Osteoblast (primary cell): ENCODE measurements around the gene INTS7. TPM values are rescaled to one million over a fixed set of nuclear protein-coding genes. Genes with fewer than 3 reads are reported as not detected.
"Not testable (repeated sequence)": the region's sequence is repeated elsewhere in the genome, so short reads cannot be mapped to it uniquely, and the experiment has no call there.

Experiments
- DNase-seq: peaks from one replicate; pipeline ENCODE4 v3.0.0; 2011; ENCODE audit warnings: low spot score, mixed read lengths; ENCODE audit not compliant: insufficient read length; ENCODE audit errors: missing footprints
- H2AFZ ChIP-seq: 2 replicates; pipeline ENCODE4 v1.6.0; 2011; ENCODE audit warnings: mild to moderate bottlenecking, low read length
- H3K27ac ChIP-seq: 2 replicates; pipeline ENCODE4 v1.5.1; 2011; ENCODE audit warnings: mild to moderate bottlenecking, low read depth, low read length, moderate library complexity
- H3K27me3 ChIP-seq: 2 replicates; pipeline ENCODE4 v1.6.0; 2012; ENCODE audit warnings: mild to moderate bottlenecking, control low read depth, inconsistent platforms, low read length, moderate library complexity; ENCODE audit not compliant: insufficient read depth
- H3K36me3 ChIP-seq: 2 replicates; pipeline ENCODE4 v1.5.1; 2011; ENCODE audit warnings: mild to moderate bottlenecking, low read length, control low read depth, moderate library complexity; ENCODE audit not compliant: insufficient read depth
- H3K4me1 ChIP-seq: 2 replicates; pipeline ENCODE4 v1.5.1; 2011; ENCODE audit warnings: mild to moderate bottlenecking, low read length, control low read depth, moderate library complexity; ENCODE audit not compliant: insufficient read depth
- H3K4me2 ChIP-seq: 2 replicates; pipeline ENCODE4 v1.6.0; 2011; ENCODE audit warnings: mild to moderate bottlenecking, low read length; ENCODE audit not compliant: insufficient read depth
- H3K4me3 ChIP-seq: fragments of 200-600 bp; sonication (generic); 3 replicates; pipeline ENCODE4 v1.5.1; 2012; ENCODE audit warnings: mild to moderate bottlenecking, low read length, inconsistent platforms; ENCODE audit not compliant: insufficient read depth
- H3K79me2 ChIP-seq: 2 replicates; pipeline ENCODE4 v1.6.0; 2012; ENCODE audit warnings: mild to moderate bottlenecking, low read length, control low read depth, inconsistent platforms; ENCODE audit not compliant: insufficient read depth
- H3K9me3 ChIP-seq: 2 replicates; pipeline ENCODE4 v1.5.1; 2011; ENCODE audit warnings: low read depth, low read length, control low read depth
- H4K20me1 ChIP-seq: 2 replicates; pipeline ENCODE4 v1.6.0; 2012; ENCODE audit warnings: mild to moderate bottlenecking, low read length, control low read depth; ENCODE audit not compliant: insufficient read depth
- total RNA-seq: library from RNA; depleted of rRNA; stranded (reverse); fragments of >200 nt; gene quantifications from 2 replicates; pipeline ENCODE4 v1.2.3, GENCODE V29; 2012
- TF ChIP-seq, protein P1 (sequence below): IDR thresholded peaks from 2 replicates; pipeline ENCODE4 v1.5.1; 2011; ENCODE audit warnings: mild to moderate bottlenecking, low read depth, low read length, moderate library complexity; ENCODE audit errors: extremely low read depth

INTS7 gene
- total RNA-seq, 1 donor = 20.3 TPM

DNA sequence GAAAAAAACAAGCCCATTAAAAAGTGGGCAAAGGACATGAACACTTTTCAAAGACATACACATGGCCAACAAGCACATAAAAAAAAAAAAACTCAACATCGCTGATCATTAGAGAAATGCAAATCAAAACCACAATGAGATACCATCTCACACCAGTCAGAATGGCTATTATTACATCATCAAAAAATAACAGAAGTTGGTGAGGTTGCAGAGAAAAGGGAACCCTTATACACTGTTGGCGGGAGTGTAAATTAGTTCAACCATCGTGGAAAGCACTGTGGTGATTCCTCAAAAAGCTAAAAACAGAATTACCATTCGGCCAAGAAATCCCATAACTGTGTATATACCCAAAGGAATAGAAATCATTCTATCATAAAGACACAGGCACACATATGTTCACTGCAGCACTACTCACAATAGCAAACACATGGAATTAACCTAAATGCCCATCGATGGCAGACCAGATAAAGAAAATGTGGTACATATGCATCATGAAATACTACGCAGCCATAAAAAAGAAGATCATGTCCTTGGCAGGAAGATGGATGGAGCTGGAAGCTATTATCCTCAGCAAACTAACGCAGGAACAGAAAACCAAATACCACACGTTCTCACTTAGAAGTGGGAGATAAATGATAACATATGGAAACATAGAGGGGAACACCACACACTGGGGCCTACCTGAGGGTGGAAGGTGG is 70.1 kb downstream of the INTS7 start:
- no peak for DNase-seq

DNA sequence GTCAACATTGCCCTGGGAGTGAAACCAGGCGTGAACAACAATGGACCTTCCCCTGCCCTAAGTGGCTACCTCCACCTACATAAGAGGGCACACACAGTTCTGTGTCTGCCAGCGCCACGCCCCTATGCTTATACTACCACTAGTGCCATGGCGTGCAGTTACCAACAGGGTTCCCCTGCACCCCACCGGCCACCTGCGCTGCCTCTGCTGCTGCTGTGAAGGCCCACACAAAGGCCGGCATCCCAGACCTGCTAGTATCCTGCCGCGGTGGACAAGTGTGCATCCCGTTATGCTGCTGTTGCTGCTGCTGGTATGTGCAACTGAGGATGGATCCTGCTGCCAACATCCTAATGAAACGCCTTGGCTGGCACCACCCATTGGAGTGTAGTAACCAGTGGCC is 75.7 kb downstream of the INTS7 start:
- Histone ChIP-seq H3K27ac (no peak overlapping the region), H3K4me1 (no peaks in the 10 kb centered on the region), H3K4me2 (no peak overlapping the region), H4K20me1 (no peaks in the 10 kb centered on the region), H3K36me3 (peaks cover 4% of the 10 kb centered on the region), H3K79me2 (no peaks in the 10 kb centered on the region), H2AFZ (no peak overlapping the region), H3K4me3 (no peak overlapping the region), H3K9me3 (no peaks in the 10 kb centered on the region), H3K27me3 (no peaks in the 10 kb centered on the region)
- TF ChIP-seq, protein P1, sequence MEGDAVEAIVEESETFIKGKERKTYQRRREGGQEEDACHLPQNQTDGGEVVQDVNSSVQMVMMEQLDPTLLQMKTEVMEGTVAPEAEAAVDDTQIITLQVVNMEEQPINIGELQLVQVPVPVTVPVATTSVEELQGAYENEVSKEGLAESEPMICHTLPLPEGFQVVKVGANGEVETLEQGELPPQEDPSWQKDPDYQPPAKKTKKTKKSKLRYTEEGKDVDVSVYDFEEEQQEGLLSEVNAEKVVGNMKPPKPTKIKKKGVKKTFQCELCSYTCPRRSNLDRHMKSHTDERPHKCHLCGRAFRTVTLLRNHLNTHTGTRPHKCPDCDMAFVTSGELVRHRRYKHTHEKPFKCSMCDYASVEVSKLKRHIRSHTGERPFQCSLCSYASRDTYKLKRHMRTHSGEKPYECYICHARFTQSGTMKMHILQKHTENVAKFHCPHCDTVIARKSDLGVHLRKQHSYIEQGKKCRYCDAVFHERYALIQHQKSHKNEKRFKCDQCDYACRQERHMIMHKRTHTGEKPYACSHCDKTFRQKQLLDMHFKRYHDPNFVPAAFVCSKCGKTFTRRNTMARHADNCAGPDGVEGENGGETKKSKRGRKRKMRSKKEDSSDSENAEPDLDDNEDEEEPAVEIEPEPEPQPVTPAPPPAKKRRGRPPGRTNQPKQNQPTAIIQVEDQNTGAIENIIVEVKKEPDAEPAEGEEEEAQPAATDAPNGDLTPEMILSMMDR = no peak
- DNase-seq = no peak

More for the DNA sequence above, 70.1 kb downstream of the INTS7 start:
- H3K27ac ChIP-seq = no peak overlapping the region
- no peaks in the 10 kb centered on the region for H3K9me3 ChIP-seq
- H4K20me1 ChIP-seq = no peaks in the 10 kb centered on the region
- no peak overlapping the region for H3K4me3 ChIP-seq
- peaks cover 12% of the 10 kb centered on the region for H3K36me3 ChIP-seq
- H3K4me2 ChIP-seq = no peak overlapping the region
- no peaks in the 10 kb centered on the region for H3K79me2 ChIP-seq
- TF ChIP-seq, protein P1 = no peak
- H3K4me1 ChIP-seq = no peaks in the 10 kb centered on the region
- H2AFZ ChIP-seq = no peak overlapping the region
- no peaks in the 10 kb centered on the region for H3K27me3 ChIP-seq

DNA sequence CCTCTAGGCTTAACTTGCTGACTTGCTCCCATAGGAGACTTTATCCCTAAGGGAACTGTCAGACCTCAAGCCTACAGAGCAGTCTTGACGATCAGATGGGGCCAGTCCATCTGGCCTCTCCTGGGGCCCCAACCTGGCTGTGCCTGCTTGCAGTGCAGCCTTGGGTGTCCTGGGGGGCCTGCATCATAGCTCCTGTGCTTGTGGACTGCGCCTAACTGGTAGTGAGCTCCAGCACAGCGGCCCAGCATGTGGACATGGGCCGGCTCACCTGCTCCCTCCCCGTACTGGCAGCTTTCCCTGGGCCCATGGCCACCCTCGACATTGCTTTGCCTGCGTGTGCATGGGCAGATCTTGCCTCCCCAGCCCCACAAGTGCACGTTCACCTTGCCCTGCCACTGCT is 76.1 kb downstream of the INTS7 start:
- no peak overlapping the region for H3K4me2 ChIP-seq
- peaks cover 4% of the 10 kb centered on the region for H3K36me3 ChIP-seq
- H3K27ac ChIP-seq = no peak overlapping the region
- no peaks in the 10 kb centered on the region for H3K9me3 ChIP-seq
- H4K20me1 ChIP-seq = no peaks in the 10 kb centered on the region
- H3K4me1 ChIP-seq = no peaks in the 10 kb centered on the region
- H3K27me3 ChIP-seq = no peaks in the 10 kb centered on the region
- TF ChIP-seq, protein P1 = no peak
- no peak overlapping the region for H2AFZ ChIP-seq
- H3K4me3 ChIP-seq = no peak overlapping the region
- peak; percentile 55 for DNase-seq
- no peaks in the 10 kb centered on the region for H3K79me2 ChIP-seq

DNA sequence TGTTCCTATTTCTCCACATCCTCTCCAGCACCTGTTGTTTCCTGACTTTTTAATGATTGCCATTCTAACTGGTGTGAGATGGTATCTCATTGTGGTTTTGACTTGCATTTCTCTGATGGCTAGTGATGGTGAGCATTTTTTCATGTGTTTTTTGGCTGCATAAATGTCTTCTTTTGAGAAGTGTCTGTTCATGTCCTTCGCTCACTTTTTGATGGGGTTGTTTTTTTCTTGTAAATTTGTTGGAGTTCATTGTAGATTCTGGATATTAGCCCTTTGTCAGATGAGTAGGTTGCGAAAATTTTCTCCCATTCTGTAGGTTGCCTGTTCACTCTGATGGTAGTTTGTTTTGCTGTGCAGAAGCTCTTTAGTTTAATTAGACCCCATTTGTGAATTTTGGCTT is 81.3 kb downstream of the INTS7 start:
- not testable (repeated sequence) for H3K27ac ChIP-seq, H3K4me1 ChIP-seq, H2AFZ ChIP-seq, H3K36me3 ChIP-seq, DNase-seq, H3K27me3 ChIP-seq, H3K4me2 ChIP-seq, H3K9me3 ChIP-seq, H3K4me3 ChIP-seq, H4K20me1 ChIP-seq, H3K79me2 ChIP-seq

DNA sequence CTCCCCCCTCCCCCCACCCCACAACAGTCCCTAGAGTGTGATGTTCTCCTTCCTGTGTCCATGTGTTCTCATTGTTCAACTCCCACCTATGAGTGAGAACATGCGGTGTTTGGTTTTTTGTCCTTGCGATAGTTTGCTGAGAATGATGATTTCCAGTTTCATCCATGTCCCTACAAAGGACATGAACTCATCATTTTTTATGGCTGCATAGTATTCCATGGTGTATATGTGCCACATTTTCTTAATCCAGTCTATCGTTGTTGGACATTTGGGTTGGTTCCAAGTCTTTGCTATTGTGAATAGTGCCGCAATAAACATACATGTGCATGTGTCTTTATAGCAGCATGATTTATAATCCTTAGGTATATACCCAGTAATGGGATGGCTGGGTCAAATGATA is 81.8 kb downstream of the INTS7 start:
- H3K27me3 ChIP-seq, H3K4me1 ChIP-seq, DNase-seq, H3K36me3 ChIP-seq, H3K79me2 ChIP-seq, H4K20me1 ChIP-seq, H3K4me2 ChIP-seq, H3K4me3 ChIP-seq, H3K9me3 ChIP-seq, H2AFZ ChIP-seq, H3K27ac ChIP-seq: not testable (repeated sequence)
